ENCODE data around the gene SCN10A.

The SCN10A gene

GRCh38 chr3:38717355-38718240, 98.4 kb downstream of the SCN10A start:
- H3K27ac ChIP-seq (ENCODE audit: low read length) = no peak overlapping the region
- no peaks in the 10 kb centered on the region for H3K36me3 ChIP-seq (ENCODE audit: control insufficient read depth, low read depth, low read length)
- no peaks in the 10 kb centered on the region for H3K27me3 ChIP-seq (ENCODE audit: control insufficient read depth, insufficient read depth, low read length)
- H3K4me3 ChIP-seq (ENCODE audit: low read length) = no peak overlapping the region
- H3K9me3 ChIP-seq (ENCODE audit: control insufficient read depth, low read depth, low read length) = no peaks in the 10 kb centered on the region
- H3K9ac ChIP-seq (ENCODE audit: low read length) = no peak overlapping the region
- peaks cover 13% of the 10 kb centered on the region for H3K4me1 ChIP-seq (ENCODE audit: control insufficient read depth, low read depth, low read length)

- H3K4me3 ChIP-seq (ENCODE audit: low read length) = no peak overlapping the region
- H3K36me3 ChIP-seq (ENCODE audit: control insufficient read depth, low read depth, low read length) = no peaks in the 10 kb centered on the region
- no peak overlapping the region for H3K27ac ChIP-seq (ENCODE audit: low read length)
- no peaks in the 10 kb centered on the region for H3K4me1 ChIP-seq (ENCODE audit: control insufficient read depth, low read depth, low read length)
- H3K9me3 ChIP-seq (ENCODE audit: control insufficient read depth, low read depth, low read length) = no peaks in the 10 kb centered on the region
- H3K9ac ChIP-seq (ENCODE audit: low read length) = no peak overlapping the region
- no peaks in the 10 kb centered on the region for H3K27me3 ChIP-seq (ENCODE audit: control insufficient read depth, insufficient read depth, low read length)
These were observed 102.9 kb downstream of the SCN10A start for GRCh38 chr3:38713121-38713520.

- H3K4me3 ChIP-seq (ENCODE audit: low read length) = no peak overlapping the region
- H3K9me3 ChIP-seq (ENCODE audit: control insufficient read depth, low read depth, low read length) = no peaks in the 10 kb centered on the region
- H3K9ac ChIP-seq (ENCODE audit: low read length) = no peak overlapping the region
- H3K27ac ChIP-seq (ENCODE audit: low read length) = no peak overlapping the region
- H3K4me1 ChIP-seq (ENCODE audit: control insufficient read depth, low read depth, low read length) = no peaks in the 10 kb centered on the region
- no peaks in the 10 kb centered on the region for H3K36me3 ChIP-seq (ENCODE audit: control insufficient read depth, low read depth, low read length)
- no peaks in the 10 kb centered on the region for H3K27me3 ChIP-seq (ENCODE audit: control insufficient read depth, insufficient read depth, low read length)
These were observed 104.7 kb downstream of the SCN10A start for GRCh38 chr3:38711321-38711720.

- Histone ChIP-seq H3K27me3 (ENCODE audit: control insufficient read depth, insufficient read depth, low read length) (no peaks in the 10 kb centered on the region), H3K4me3 (ENCODE audit: low read length) (no peak overlapping the region), H3K9me3 (ENCODE audit: control insufficient read depth, low read depth, low read length) (no peaks in the 10 kb centered on the region), H3K36me3 (ENCODE audit: control insufficient read depth, low read depth, low read length) (no peaks in the 10 kb centered on the region), H3K27ac (ENCODE audit: low read length) (no peak overlapping the region), H3K9ac (ENCODE audit: low read length) (no peak overlapping the region), H3K4me1 (ENCODE audit: control insufficient read depth, low read depth, low read length) (peaks cover 4% of the 10 kb centered on the region)
These were observed 108.3 kb downstream of the SCN10A start for GRCh38 chr3:38707730-38708129.

- Histone ChIP-seq H3K9ac (ENCODE audit: low read length) (no peak overlapping the region), H3K27ac (ENCODE audit: low read length) (no peak overlapping the region), H3K4me3 (ENCODE audit: low read length) (no peak overlapping the region), H3K36me3 (ENCODE audit: control insufficient read depth, low read depth, low read length) (no peaks in the 10 kb centered on the region), H3K9me3 (ENCODE audit: control insufficient read depth, low read depth, low read length) (no peaks in the 10 kb centered on the region), H3K27me3 (ENCODE audit: control insufficient read depth, insufficient read depth, low read length) (no peaks in the 10 kb centered on the region), H3K4me1 (ENCODE audit: control insufficient read depth, low read depth, low read length) (peaks cover 4% of the 10 kb centered on the region)
These were observed 109.1 kb downstream of the SCN10A start for GRCh38 chr3:38706961-38707360.

- Histone ChIP-seq H3K9ac (ENCODE audit: low read length) (no peak overlapping the region), H3K4me3 (ENCODE audit: low read length) (no peak overlapping the region), H3K27me3 (ENCODE audit: control insufficient read depth, insufficient read depth, low read length) (no peaks in the 10 kb centered on the region), H3K36me3 (ENCODE audit: control insufficient read depth, low read depth, low read length) (no peaks in the 10 kb centered on the region), H3K9me3 (ENCODE audit: control insufficient read depth, low read depth, low read length) (no peaks in the 10 kb centered on the region), H3K27ac (ENCODE audit: low read length) (no peak overlapping the region), H3K4me1 (ENCODE audit: control insufficient read depth, low read depth, low read length) (peaks cover 4% of the 10 kb centered on the region)
These were observed 113.8 kb downstream of the SCN10A start for GRCh38 chr3:38702231-38702630.

GRCh38 chr3:38698760-38699159, 117.3 kb downstream of the SCN10A start:
- no peaks in the 10 kb centered on the region for H3K9me3 ChIP-seq (ENCODE audit: control insufficient read depth, low read depth, low read length)

GRCh38 chr3:38698061-38698460, 118.0 kb downstream of the SCN10A start:
- Histone ChIP-seq H3K36me3 (ENCODE audit: control insufficient read depth, low read depth, low read length) (no peaks in the 10 kb centered on the region), H3K4me1 (ENCODE audit: control insufficient read depth, low read depth, low read length) (no peaks in the 10 kb centered on the region), H3K9ac (ENCODE audit: low read length) (no peak overlapping the region), H3K27ac (ENCODE audit: low read length) (no peak overlapping the region), H3K4me3 (ENCODE audit: low read length) (no peak overlapping the region), H3K27me3 (ENCODE audit: control insufficient read depth, insufficient read depth, low read length) (no peaks in the 10 kb centered on the region), H3K9me3 (ENCODE audit: control insufficient read depth, low read depth, low read length) (no peaks in the 10 kb centered on the region)

More at GRCh38 chr3:38698760-38699159, 117.3 kb downstream of the SCN10A start:
- Histone ChIP-seq H3K9ac (ENCODE audit: low read length) (no peak overlapping the region), H3K4me3 (ENCODE audit: low read length) (no peak overlapping the region), H3K27ac (ENCODE audit: low read length) (no peak overlapping the region), H3K27me3 (ENCODE audit: control insufficient read depth, insufficient read depth, low read length) (no peaks in the 10 kb centered on the region), H3K36me3 (ENCODE audit: control insufficient read depth, low read depth, low read length) (no peaks in the 10 kb centered on the region), H3K4me1 (ENCODE audit: control insufficient read depth, low read depth, low read length) (peaks cover 1% of the 10 kb centered on the region)

GRCh38 chr3:38696034-38696433, 120.0 kb downstream of the SCN10A start:
- H3K36me3 ChIP-seq (ENCODE audit: control insufficient read depth, low read depth, low read length) = no peaks in the 10 kb centered on the region
- H3K9me3 ChIP-seq (ENCODE audit: control insufficient read depth, low read depth, low read length) = no peaks in the 10 kb centered on the region
- H3K4me1 ChIP-seq (ENCODE audit: control insufficient read depth, low read depth, low read length) = no peaks in the 10 kb centered on the region
- no peak overlapping the region for H3K4me3 ChIP-seq (ENCODE audit: low read length)
- no peak overlapping the region for H3K9ac ChIP-seq (ENCODE audit: low read length)
- H3K27me3 ChIP-seq (ENCODE audit: control insufficient read depth, insufficient read depth, low read length) = no peaks in the 10 kb centered on the region
- no peak overlapping the region for H3K27ac ChIP-seq (ENCODE audit: low read length)

GRCh38 chr3:38690185-38690584, 125.8 kb downstream of the SCN10A start:
- no peaks in the 10 kb centered on the region for H3K9me3 ChIP-seq (ENCODE audit: control insufficient read depth, low read depth, low read length)
- H3K36me3 ChIP-seq (ENCODE audit: control insufficient read depth, low read depth, low read length) = no peaks in the 10 kb centered on the region
- H3K27me3 ChIP-seq (ENCODE audit: control insufficient read depth, insufficient read depth, low read length) = no peaks in the 10 kb centered on the region
- H3K27ac ChIP-seq (ENCODE audit: low read length) = no peak overlapping the region
- no peaks in the 10 kb centered on the region for H3K4me1 ChIP-seq (ENCODE audit: control insufficient read depth, low read depth, low read length)
- H3K4me3 ChIP-seq (ENCODE audit: low read length) = no peak overlapping the region
- no peak overlapping the region for H3K9ac ChIP-seq (ENCODE audit: low read length)

- Histone ChIP-seq H3K36me3 (ENCODE audit: control insufficient read depth, low read depth, low read length) (no peaks in the 10 kb centered on the region), H3K9ac (ENCODE audit: low read length) (no peak overlapping the region), H3K27ac (ENCODE audit: low read length) (no peak overlapping the region), H3K4me3 (ENCODE audit: low read length) (no peak overlapping the region), H3K9me3 (ENCODE audit: control insufficient read depth, low read depth, low read length) (no peaks in the 10 kb centered on the region), H3K4me1 (ENCODE audit: control insufficient read depth, low read depth, low read length) (no peaks in the 10 kb centered on the region), H3K27me3 (ENCODE audit: control insufficient read depth, insufficient read depth, low read length) (no peaks in the 10 kb centered on the region)
These were observed 126.2 kb downstream of the SCN10A start for GRCh38 chr3:38689774-38690173.

- H3K4me1 ChIP-seq (ENCODE audit: control insufficient read depth, low read depth, low read length) = no peaks in the 10 kb centered on the region
- H3K27me3 ChIP-seq (ENCODE audit: control insufficient read depth, insufficient read depth, low read length) = no peaks in the 10 kb centered on the region
- no peak overlapping the region for H3K27ac ChIP-seq (ENCODE audit: low read length)
- no peak overlapping the region for H3K4me3 ChIP-seq (ENCODE audit: low read length)
- no peaks in the 10 kb centered on the region for H3K36me3 ChIP-seq (ENCODE audit: control insufficient read depth, low read depth, low read length)
- H3K9ac ChIP-seq (ENCODE audit: low read length) = no peak overlapping the region
- no peaks in the 10 kb centered on the region for H3K9me3 ChIP-seq (ENCODE audit: control insufficient read depth, low read depth, low read length)
These were observed 126.7 kb downstream of the SCN10A start for GRCh38 chr3:38689346-38689745.

Data from iPS-18a (cell line).